Ecto neural progenitor cell (in vitro differentiated cells): ENCODE results near the gene MMADHC.

Source experiments
- DNase-seq: peaks from one replicate; pipeline ENCODE4 v3.0.0-alpha.2; 2018; ENCODE audit warnings: low spot score

Gene MMADHC

DNA sequence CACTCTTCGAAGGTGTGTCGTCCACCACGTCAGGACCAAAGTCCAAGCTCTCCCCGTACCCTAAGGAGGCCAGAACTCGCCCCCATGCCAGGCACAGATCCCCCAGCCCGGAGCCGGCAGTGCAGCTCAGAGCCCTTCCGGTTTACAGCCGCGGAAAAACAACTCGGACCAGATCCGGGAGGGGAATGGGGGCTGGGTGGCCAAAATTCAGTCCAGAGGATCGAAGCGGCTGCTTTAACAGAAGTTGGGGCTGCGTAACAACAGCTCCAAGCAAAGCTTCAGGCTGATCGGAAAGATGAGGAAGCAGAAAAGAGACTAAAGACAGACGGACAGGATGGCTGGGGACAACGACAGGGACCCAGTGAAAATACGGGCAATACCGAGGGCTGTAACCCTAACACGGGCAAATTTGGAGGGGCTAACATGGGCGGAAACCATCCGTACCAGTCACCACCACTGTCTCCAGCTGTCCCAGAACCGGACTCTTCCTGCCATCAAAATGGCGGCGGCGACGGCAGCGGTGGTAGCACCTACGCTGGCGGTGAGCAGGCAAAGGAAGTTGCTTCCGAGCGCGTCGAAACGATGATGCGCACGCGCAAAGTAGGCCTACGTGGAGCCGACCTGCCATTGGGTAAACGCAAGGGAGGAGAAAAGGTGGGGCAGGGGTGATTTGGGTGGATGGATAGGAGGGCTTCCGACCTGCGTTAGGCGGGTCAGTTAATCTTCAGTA is at the start of gene MMADHC:
TSS of gene MMADHC (minus strand) at position 556 of the 730 bp plus-strand sequence. CDS start 678 bp downstream, outside the sequence.
- peak; percentile 93 for DNase-seq

DNA sequence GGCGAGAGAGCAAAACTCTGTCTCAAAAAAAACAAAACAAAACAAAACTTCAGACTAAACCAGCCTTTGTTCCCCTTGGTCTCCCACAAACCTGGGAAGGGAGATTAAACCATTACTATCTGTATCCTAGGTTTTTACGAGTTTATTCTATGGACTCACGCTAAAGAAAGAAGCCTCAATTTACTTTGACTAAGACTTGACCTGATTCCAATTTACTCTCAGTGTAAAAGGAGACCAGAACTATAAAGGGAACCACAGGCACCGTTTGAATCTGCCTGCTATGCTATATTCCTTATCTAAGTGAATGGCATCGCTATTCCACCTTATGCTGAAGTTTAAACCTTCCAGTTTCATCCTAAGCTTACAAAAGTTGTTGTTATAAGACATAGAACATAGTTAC is 46.5 kb upstream of the MMADHC start:
- DNase-seq, result no peak

DNA sequence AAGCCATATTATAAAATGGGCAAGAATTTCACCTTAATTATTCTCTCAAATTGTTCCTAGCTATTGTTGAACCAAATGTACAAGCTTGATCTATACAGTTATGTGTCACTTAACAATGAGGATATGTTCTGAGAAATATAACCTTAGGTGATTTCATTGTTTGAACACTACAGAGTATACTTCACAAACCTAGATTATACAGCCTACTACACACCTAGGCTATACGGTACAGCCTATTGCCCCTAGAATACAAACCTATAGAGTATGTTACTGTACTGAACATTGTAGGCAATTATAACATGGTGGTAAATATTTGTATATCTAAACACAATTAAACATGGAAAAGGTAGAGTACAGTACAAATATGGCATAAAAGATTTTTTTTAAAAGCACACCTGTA is 42.9 kb upstream of the MMADHC start:
- DNase-seq, result no peak

DNA sequence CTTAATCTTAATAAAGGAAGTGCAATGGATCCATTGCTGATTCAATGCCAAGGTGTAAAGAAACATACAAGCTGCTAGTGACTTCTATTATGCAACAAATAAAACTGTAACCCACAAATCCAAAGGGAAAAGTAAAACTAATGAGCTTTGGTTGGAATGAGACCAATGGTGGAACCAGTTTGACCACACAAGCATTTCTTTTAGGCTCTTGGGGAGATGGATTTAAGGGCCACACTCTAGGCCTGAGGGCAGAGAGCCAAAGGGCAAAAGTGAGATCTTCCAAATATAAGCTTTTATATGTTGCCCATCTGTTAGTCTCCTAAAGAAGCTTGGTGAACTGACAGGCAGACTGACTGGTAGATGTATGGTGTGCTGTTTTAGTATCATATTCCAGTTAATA is 41.5 kb upstream of the MMADHC start:
- no peak for DNase-seq

DNA sequence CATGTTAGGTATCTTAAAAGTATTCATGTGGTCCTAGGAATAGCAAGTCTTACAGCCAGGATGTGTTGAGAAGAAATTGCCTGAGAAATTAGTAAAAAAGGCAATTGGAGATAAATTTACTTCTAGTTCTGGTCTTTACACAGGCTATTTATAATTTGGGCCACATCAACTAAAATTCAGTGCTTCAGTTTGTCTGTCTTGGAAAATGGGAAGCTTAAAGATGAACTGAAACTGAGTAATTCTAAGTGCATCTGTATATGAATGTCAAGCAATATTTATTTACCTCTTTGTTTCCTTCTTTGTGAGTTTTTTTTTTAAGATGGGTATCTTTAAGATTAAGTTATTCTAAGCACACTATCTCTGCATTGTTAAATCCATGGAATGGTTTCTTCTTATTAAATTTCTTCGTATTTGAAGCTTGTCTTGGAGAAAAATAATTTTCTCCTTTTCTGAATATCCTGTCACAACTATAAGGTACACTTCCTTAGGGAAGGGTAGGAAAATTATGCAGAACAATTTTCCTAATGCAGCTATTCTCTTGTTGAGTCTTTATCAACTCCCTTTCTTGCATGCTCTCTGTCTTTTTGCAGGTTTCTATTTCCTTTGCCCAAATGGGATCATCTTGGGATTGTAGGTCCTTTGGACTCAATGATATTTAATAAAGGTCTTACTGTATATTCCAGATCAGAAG is 39.7 kb upstream of the MMADHC start:
- no peak for DNase-seq

DNA sequence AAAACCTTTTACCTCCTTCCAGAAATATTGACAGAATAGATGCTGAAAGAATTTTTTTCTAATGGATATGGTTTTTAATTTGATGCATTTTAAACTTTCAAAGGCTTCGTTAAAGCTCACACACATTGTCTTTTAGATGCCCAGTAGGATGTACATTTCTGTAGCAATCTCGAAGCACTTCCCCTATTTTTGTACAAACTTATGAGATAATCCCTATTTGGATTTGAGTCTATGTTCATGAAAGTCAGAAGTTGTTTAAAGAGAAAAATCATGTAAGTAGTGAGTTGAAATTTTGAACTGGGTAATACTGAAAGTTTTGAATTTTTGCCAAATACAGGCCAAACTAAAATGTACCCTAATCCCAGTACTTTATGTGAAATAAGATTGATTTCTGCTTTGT is 38.1 kb upstream of the MMADHC start:
- no peak for DNase-seq

DNA sequence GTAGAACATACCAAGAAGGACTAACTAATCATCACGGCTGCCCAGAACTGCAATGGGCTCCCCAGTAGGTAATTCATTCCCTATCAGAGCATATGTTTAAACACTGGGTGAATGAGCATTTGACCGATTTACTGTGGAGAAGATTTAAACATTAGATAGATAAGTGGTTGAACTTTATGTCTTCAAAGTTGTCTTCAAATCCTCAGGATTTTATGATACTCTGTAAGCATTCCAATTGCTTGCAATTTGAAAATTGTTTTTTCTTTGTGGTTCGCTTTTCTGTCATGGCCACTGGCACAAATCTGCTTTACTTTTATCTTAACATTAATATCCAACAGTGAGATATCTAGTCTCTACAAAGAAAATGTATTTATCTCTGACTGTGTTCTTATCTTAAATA is 37.7 kb upstream of the MMADHC start:
- DNase-seq, result no peak

DNA sequence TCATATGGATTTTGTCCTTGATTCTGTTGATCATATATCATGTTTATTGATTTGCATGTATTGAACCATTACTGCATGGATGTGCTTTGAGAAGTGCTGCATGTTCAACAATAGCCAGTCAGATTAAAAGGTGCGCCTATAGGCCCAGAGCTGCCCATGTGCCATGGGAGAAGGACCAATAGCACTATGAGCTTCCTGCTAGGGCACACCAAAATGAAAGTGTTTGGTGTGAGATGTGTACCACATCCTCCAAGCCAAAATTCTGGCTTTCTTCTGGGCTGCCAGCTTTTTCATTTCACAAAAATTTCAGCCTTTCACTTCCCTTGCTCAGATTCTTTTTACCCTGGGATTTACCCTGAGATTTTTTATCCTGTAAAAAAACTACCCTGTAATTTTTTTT is 34.8 kb upstream of the MMADHC start:
- DNase-seq, result no peak

DNA sequence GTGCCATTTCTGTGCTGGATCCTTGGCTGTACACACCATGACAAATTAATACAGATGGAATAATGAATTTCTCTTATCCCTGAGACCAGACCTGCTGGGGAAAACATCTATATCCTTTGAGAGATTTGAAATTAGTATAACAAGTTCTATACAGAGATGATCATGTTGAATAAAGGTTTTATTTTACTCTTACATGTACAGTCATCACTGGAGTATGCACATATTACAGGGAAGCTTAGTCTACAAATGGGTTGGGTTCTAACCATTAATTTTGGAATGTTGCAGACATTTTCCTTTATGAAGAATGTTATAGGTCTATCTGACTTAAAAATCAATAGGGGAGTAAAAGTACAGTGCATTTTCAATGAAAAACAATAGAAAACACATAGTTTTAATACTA is 29.9 kb upstream of the MMADHC start:
- no peak for DNase-seq

DNA sequence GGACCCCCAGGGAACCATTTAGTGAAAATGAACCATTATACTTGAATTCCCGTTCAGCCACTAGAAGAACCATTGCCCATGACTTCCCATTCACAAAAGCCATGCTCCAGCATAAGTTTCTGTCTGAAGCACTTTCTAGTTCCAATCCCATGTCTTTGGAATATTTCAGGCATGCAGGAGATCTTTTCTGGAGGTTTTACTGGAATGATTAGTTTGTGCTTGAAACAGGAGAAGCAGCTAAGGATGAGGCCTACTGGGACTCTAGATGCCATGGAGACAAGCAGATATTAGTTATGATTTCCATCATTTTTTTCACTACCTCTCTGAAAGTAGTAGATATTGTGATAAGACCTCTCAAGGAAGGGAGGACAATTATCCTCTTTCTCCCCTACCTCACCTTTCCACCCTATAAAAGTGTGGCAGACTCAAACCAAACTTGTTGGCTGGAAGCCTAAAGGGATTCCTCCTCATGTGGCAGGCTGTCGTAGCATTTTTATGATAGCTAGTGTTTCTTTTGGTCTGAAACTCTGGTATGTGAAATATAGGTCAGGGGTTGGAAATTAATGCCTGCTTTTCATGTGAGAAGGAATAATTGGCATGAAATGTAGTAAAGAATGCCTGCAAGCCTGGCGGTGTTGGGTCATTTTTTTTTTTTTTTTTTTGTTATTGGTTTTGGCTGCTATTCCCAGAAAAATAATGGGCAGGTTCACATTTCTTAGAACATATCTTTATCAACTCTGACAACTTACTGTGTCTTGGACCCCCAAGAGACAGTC is 29.3 kb upstream of the MMADHC start:
- DNase-seq, result no peak

DNA sequence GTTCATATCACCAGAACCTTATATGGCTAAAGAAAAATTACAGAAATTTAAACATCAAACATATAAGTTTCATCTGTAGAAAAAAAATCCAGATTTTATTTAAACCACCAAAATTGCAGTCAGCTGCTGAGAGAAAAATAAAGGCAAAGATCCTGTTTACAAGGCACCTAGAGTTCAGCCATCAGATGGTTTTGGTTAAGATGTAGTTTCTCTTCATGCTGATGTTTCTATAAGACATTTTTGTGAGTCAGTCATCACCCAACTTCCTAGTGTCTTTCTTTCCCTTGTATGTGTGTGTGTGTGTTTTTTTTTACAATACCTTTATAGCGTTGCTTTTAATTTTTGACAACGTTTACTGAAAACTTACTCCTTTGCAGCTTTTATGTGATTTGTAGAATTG is 26.1 kb upstream of the MMADHC start:
- no peak for DNase-seq

DNA sequence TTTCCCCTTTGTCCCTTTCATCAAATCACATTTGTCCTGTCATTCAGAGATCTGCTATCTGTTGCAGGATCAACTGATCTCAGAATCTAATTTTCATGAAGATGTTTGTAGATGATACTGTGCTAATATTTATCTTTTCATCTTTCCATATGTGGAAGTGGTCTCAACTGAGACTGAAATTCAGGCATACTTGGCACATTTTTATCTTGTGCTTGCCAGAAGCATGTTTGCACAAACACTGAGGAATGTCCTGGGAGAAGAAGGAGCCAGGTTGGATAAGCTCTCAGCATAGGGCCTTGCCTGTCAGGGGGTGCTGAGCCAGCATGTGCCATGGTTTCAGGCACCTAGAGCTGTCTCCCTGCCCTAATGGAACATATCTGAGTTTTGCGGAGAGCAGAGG is 24.5 kb upstream of the MMADHC start:
- DNase-seq, result no peak

DNA sequence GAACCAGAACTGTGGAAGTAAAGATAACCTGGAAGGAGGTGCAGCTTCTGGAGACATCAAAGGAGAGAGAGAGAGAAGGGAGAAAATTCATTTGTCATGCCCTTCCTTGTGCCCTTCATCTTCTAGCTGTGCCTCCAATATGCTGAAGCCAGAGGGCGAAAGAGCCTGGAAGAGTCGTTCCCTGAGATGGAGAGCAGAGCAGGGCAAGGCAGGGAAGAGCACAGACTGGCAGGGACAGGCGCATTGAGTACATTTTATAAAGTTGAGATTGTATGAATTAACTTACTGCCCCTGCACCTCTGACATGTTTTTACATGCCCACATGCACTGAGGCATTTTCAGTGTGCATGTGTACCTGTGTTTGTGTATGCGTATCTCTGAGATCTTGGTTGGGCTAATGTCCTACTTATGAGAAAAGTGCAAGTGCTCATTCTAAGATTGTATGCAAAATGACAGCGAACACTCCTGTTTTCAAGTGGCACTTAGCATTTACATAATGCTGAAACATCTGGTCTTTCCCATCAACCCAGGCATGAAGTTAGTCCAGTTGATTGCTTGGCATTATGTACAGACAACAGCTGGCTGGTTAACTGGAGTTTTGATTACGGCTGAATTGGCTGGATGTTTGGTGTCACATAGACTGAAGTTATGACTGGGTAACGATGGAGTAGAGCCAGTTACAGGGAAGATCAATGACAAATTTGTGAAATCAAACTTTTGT is 23.7 kb upstream of the MMADHC start:
- no peak for DNase-seq

DNA sequence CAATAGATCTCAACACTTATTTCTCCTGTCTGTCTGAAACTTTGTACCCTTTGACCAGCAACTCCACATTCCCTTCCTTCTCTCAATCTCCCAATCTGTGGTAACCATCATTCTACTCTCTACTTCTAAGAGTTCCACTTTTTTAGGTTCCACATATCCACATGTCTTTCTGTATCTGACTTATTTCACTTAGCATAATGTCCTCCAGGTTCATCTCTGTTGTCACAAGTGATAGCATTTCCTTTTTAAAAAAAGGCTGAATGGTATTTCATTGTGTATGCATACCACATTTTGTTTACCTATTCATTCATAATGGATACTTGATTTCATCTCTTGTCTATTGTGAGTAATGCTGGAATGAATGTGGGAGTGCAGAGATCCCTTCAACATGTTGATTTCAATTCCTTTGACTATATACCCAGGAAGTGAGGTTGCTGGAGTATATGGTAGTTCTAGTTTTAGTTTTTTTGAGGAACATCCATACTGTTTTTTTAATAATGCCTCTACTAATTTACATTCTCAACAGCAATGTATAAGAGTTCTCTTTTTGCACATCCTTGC is 18.8 kb upstream of the MMADHC start:
- DNase-seq, result no peak

DNA sequence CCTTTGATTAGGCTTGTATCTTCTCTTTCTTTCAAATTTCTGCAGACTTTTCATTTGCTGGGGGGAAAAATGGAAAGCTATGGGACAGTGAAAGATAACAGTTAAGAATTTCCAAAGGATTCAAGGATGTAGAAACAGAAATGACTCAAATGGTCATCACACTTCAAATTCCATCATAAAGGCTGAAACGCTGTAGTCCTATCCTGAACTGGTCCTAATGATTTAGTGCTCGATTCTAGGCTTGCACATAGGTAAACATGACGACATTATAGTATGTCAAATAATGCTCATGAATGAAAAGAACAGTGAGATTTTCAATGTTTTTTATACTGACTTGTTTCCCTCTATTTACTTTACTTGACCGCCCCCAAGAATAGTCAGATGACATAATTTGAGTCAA is 15.7 kb upstream of the MMADHC start:
- DNase-seq, result no peak

DNA sequence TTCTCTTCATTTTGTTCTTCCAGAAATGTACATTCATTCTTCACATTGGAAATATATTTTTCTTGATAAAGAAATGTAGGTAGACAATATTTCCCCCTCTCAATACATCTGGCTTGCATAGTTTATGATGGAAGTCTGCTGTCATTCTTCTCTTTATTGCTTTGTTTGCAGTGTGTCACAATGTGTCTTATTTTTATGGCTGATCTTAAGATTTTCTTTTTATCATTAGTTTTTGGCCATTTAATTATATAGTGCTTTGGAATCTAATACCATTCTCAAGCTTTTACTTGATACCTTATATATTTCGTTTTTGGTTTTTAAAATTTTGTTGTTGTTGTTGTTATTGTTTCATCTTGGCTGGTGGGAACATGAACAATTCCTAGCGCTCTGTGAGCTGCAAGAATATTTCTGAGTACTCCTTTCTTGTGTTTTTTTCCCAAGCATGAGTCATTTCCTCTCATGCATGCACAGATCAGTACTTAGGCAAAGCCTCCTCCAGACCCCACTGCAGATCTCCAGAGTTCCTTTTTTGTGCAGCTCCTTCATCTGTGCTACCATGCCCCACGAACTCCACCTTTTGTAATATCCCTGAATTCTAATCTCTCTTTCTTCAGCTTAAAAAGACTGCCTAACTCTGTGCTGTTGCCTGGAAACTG is 13.7 kb upstream of the MMADHC start:
- no peak for DNase-seq

DNA sequence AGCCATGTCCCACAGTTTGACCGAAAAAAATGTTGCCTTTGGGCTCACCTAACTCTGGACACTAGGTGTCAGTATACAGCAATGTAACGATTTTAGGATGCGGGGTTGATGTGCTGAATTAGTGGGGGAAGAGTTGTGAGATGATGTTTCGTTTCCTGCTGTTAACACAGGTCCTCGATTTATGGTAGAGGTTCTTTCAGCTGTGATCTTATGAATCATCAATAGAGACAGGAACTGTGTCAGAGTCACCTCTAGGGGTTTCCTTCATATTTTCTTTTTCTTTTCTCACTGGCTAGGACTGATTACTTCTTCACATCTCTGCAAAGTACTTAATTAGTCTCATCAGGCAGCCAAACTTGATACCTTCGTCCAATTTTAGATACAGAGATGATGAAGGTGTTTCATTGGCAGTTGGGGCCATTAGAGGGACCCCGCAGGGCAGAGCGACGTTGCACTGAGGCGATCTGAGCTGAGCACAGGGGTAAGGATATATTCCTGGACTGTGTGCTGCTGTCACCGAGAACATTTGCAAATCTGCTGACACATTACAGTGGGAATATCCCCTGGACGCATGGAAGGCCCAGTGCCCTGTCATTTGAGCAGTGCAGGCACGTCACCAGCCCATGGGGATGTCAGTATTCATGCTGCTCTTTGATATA is 10.2 kb upstream of the MMADHC start:
- DNase-seq, result peak; percentile 60

DNA sequence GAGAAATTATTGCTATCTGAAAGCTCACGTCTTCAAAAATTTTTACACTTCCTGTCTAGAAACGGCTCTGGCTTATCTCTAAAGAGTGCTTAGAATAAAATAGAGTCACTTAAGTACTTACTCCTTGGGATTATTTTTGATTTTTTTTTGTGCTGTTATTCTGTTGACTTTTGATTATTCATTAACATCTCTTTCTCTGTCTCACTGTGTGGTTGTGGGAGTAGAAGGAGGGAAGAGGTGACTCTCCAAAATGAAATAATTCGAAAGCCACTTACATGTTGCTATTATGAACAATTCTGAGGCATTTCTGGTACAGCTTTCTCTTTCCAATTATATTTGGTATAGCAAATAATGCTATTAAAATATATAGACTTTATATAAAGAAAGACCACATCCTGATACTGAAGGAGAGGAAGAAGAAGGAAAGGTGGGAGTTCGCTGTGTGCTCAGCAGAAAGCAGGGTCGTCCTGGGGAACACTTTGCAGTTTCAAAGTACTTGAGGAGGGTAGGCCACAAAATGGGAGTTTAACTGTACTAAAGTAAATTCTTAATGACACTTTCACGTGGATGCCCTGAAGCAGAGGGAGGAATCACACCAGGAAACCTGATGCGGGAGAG is 9.6 kb upstream of the MMADHC start:
- DNase-seq, result no peak

DNA sequence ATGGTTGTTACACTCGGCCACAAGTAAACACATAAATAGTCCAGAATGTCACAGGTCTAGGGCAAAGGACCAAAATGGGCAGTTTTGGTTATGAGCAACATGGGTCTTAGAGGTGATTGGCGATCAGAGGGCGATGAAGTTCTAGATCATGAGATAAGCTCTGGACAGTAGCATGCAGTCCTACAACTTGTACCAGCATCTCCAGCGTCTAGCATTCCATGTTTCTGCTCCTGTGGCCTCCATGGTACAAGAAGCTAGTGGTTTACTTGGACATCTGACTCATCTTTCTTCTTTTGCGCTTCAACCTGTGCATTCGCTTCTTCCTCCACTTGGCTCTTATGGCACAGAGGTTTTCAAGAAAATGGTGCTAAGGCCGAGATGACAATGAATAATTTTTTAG is 8.9 kb upstream of the MMADHC start:
- no peak for DNase-seq
